Astrocyte (in vitro differentiated cells and primary cell): ENCODE measurements around the gene TEAD1.

Source experiments
- EZH2 ChIP-seq: IDR thresholded peaks from 2 replicates; pipeline ENCODE4 v1.6.1; 2012; ENCODE audit warnings: mild to moderate bottlenecking, low read length, inconsistent platforms; ENCODE audit not compliant: insufficient read depth
- TF ChIP-seq, protein P1 (sequence below): IDR thresholded peaks from 2 replicates; pipeline ENCODE4 v1.5.1; 2011; ENCODE audit warnings: low read depth, mild to moderate bottlenecking, inconsistent platforms, low read length, moderate library complexity; ENCODE audit not compliant: insufficient read depth

DNA sequence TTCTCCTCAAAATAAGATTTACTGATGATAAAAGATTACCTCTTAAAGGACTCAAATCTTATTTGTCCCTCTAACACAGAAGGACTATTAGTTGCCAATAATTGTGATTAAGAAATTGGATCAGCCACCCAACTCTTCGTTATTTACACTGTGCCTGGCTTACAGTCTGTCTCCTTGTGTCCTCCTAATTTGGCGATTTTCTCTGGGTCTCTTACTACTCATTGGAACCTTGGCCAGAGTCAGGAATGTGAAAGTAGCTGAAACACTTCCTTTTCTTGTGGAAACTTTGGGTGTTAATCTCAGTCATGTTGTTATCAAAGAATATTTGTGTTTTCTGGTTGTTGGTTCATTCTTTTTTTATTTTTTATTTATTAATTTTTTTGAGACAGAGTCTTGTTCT, 83.2 kb downstream of the TEAD1 start:
- TF ChIP-seq, protein P1, sequence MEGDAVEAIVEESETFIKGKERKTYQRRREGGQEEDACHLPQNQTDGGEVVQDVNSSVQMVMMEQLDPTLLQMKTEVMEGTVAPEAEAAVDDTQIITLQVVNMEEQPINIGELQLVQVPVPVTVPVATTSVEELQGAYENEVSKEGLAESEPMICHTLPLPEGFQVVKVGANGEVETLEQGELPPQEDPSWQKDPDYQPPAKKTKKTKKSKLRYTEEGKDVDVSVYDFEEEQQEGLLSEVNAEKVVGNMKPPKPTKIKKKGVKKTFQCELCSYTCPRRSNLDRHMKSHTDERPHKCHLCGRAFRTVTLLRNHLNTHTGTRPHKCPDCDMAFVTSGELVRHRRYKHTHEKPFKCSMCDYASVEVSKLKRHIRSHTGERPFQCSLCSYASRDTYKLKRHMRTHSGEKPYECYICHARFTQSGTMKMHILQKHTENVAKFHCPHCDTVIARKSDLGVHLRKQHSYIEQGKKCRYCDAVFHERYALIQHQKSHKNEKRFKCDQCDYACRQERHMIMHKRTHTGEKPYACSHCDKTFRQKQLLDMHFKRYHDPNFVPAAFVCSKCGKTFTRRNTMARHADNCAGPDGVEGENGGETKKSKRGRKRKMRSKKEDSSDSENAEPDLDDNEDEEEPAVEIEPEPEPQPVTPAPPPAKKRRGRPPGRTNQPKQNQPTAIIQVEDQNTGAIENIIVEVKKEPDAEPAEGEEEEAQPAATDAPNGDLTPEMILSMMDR = no peak
- no peak for TF ChIP-seq EZH2
